ENCODE data around the gene FAM53C.
"Not testable (repeated sequence)": the region's sequence is repeated elsewhere in the genome, so short reads cannot be mapped to it uniquely, and the experiment has no call there.

Gene FAM53C

GRCh38 chr5:138389911-138390310 lies 51.8 kb downstream of the FAM53C start:
- DNase-seq (ENCODE audit: low read depth in 1 of 2, low spot score in 1 of 2) = not testable (repeated sequence)

GRCh38 chr5:138391859-138392386 lies 53.9 kb downstream of the FAM53C start:
- DNase-seq (ENCODE audit: low read depth in 1 of 2, low spot score in 1 of 2) = no peak

Data from activated T-helper 1 cell treated with anti-CD3 and anti-CD28 coated beads, Interleukin-2, amount 50 U/mL, for 16 hours (primary cell).